ENCODE data around the gene TP53TG3F. TPM values are rescaled to one million over a fixed set of nuclear protein-coding genes. Genes with fewer than 3 reads are reported as not detected.
"Not testable (repeated sequence)": the region's sequence is repeated elsewhere in the genome, so short reads cannot be mapped to it uniquely, and the experiment has no call there.

Gene TP53TG3F
- not detected for total RNA-seq

- DNase-seq (ENCODE audit: low read depth in 2 of 3, low spot score in 2 of 3): not testable (repeated sequence)
Observed at GRCh38 chr16:33459312-33459711, at the start of gene TP53TG3F. TSS of gene TP53TG3F (plus strand) at chr16:33459612. CDS start at chr16:33459680, 68 bp downstream.

- not testable (repeated sequence) for DNase-seq (ENCODE audit: low read depth in 2 of 3, low spot score in 2 of 3)
Observed at GRCh38 chr16:33491611-33492010, 32.2 kb downstream of the TP53TG3F start.

- not testable (repeated sequence) for DNase-seq (ENCODE audit: low read depth in 2 of 3, low spot score in 2 of 3)
Observed at GRCh38 chr16:33507231-33507630, 47.8 kb downstream of the TP53TG3F start.

- DNase-seq (ENCODE audit: low read depth in 2 of 3, low spot score in 2 of 3): not testable (repeated sequence)
Observed at GRCh38 chr16:33509070-33509469, 49.7 kb downstream of the TP53TG3F start.

GRCh38 chr16:33509906-33510305 is 50.5 kb downstream of the TP53TG3F start:
- DNase-seq (ENCODE audit: low read depth in 2 of 3, low spot score in 2 of 3): not testable (repeated sequence)

Small RNA genes within 50 kb of the gene (small RNA-seq; reads per million reads assigned to genes)
- gene AC136944.5 (not detected), gene AC136944.6 (not detected)

Other genes starting within 250 kb of the TP53TG3F start
- under 0.01 TPM for gene TP53TG3E, start 155.3 kb upstream of the TP53TG3F start, total RNA-seq
- gene TP53TG3B, start 98.8 kb upstream of the TP53TG3F start, total RNA-seq: not detected